HL-60 (cell line): ENCODE measurements around the gene PRDM16.

ENCODE experiments used
- DNase-seq, 2 experiments: peaks; one replicate each; pipeline ENCODE4 v3.0.0-alpha.2; 2010 to 2020; ENCODE audit warnings: low read depth in 1 of 2, low spot score in 1 of 2
- H3K27ac ChIP-seq: fragments of 250-450 bp; sonication (Bioruptor Pico); replicated peaks from 2 replicates; pipeline ENCODE4 v1.5.1; 2020; ENCODE audit warnings: mild to moderate bottlenecking, moderate library complexity
- H3K27me3 ChIP-seq: fragments of 250-450 bp; sonication (Bioruptor Pico); 2 replicates; pipeline ENCODE4 v1.5.1; 2021; ENCODE audit warnings: mild to moderate bottlenecking, moderate library complexity; ENCODE audit not compliant: insufficient read depth, poor library complexity, severe bottlenecking
- H3K4me3 ChIP-seq: replicated peaks from 2 replicates; pipeline ENCODE4 v1.5.1; 2011; ENCODE audit warnings: mild to moderate bottlenecking, control low read depth, low read length; ENCODE audit not compliant: insufficient read depth
- GABPA ChIP-seq: IDR thresholded peaks from 2 replicates; pipeline ENCODE4 v1.6.1; 2012; ENCODE audit warnings: low read depth
- POLR2AphosphoS5 ChIP-seq: IDR thresholded peaks from 2 replicates; pipeline ENCODE4 v1.6.1; 2012; ENCODE audit warnings: low read depth
- SPI1 ChIP-seq: IDR thresholded peaks from 2 replicates; pipeline ENCODE4 v1.6.1; 2012; ENCODE audit warnings: low read depth, mild to moderate bottlenecking, borderline replicate concordance
- TF ChIP-seq, protein P1 (sequence below): IDR thresholded peaks from 2 replicates; pipeline ENCODE4 v1.6.1; 2012; ENCODE audit warnings: low read depth; ENCODE audit not compliant: insufficient replicate concordance
- TF ChIP-seq, protein P2 (sequence below): IDR thresholded peaks from one replicate; pipeline ENCODE4 v1.5.1; 2011; ENCODE audit warnings: low read length, control low read depth, inconsistent platforms; ENCODE audit not compliant: insufficient read depth

Gene PRDM16

DNA sequence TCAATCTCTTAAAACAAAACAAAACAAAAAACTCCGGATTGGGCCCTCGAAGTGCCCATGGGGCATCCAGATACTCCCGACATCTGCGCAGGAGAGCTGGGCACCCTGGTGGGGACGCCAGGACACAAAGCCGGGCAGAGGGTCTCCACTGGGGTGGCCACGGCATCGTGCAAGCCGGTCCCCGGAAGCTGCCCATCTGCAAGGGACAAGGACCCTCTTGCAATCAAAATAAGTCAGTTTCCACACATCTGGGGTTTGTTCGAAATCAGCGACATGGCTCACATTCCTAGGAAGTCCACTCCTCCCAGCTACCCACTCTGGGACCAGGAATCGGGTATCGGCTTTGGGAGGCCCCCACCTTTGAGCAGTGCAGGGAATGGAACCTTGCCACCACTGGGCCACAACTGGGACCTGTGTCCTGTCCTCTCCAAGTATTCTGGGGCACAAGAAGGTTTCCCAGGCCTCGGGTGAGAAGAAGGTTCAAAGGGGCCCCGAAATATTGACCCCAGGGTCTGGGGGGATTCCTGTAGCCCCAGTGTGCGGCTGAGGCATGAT, 4.6 kb upstream of the PRDM16 start:
- DNase-seq: no peak
- no peak overlapping the region for H3K27ac ChIP-seq
- TF ChIP-seq POLR2AphosphoS5: no peak
- TF ChIP-seq, protein P1, sequence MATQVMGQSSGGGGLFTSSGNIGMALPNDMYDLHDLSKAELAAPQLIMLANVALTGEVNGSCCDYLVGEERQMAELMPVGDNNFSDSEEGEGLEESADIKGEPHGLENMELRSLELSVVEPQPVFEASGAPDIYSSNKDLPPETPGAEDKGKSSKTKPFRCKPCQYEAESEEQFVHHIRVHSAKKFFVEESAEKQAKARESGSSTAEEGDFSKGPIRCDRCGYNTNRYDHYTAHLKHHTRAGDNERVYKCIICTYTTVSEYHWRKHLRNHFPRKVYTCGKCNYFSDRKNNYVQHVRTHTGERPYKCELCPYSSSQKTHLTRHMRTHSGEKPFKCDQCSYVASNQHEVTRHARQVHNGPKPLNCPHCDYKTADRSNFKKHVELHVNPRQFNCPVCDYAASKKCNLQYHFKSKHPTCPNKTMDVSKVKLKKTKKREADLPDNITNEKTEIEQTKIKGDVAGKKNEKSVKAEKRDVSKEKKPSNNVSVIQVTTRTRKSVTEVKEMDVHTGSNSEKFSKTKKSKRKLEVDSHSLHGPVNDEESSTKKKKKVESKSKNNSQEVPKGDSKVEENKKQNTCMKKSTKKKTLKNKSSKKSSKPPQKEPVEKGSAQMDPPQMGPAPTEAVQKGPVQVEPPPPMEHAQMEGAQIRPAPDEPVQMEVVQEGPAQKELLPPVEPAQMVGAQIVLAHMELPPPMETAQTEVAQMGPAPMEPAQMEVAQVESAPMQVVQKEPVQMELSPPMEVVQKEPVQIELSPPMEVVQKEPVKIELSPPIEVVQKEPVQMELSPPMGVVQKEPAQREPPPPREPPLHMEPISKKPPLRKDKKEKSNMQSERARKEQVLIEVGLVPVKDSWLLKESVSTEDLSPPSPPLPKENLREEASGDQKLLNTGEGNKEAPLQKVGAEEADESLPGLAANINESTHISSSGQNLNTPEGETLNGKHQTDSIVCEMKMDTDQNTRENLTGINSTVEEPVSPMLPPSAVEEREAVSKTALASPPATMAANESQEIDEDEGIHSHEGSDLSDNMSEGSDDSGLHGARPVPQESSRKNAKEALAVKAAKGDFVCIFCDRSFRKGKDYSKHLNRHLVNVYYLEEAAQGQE: no peak
- TF ChIP-seq, protein P2, sequence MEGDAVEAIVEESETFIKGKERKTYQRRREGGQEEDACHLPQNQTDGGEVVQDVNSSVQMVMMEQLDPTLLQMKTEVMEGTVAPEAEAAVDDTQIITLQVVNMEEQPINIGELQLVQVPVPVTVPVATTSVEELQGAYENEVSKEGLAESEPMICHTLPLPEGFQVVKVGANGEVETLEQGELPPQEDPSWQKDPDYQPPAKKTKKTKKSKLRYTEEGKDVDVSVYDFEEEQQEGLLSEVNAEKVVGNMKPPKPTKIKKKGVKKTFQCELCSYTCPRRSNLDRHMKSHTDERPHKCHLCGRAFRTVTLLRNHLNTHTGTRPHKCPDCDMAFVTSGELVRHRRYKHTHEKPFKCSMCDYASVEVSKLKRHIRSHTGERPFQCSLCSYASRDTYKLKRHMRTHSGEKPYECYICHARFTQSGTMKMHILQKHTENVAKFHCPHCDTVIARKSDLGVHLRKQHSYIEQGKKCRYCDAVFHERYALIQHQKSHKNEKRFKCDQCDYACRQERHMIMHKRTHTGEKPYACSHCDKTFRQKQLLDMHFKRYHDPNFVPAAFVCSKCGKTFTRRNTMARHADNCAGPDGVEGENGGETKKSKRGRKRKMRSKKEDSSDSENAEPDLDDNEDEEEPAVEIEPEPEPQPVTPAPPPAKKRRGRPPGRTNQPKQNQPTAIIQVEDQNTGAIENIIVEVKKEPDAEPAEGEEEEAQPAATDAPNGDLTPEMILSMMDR: no peak
- no peak for TF ChIP-seq SPI1
- TF ChIP-seq GABPA: no peak
- peaks cover 23% of the 10 kb centered on the region for H3K27me3 ChIP-seq
- no peak overlapping the region for H3K4me3 ChIP-seq

DNA sequence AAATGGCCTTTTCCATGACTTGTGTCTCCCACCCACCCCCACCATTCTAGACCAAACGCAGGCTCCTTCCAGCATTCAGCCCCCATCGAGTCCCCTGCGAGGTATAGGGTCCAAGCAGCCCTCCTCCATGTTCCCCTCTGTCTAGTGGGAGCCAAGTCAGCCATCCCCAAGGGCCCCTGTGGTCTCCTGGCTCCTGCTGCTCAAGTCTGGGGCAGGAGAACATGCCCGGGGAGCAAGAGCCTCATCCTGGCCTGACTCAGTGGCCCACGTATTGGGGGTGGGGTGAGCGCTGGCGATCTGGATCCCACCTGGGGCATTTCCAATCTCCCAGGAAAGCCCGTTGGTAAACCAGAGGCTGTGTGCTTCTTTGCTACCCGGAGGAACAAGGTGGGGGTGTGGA, 4.1 kb upstream of the PRDM16 start:
- Histone ChIP-seq H3K4me3 (no peak overlapping the region), H3K27me3 (peaks cover 23% of the 10 kb centered on the region), H3K27ac (no peak overlapping the region)
- no peak for DNase-seq
- TF ChIP-seq GABPA (no peak), POLR2AphosphoS5 (no peak), SPI1 (no peak)
- TF ChIP-seq, protein P1: no peak
- TF ChIP-seq, protein P2: no peak

DNA sequence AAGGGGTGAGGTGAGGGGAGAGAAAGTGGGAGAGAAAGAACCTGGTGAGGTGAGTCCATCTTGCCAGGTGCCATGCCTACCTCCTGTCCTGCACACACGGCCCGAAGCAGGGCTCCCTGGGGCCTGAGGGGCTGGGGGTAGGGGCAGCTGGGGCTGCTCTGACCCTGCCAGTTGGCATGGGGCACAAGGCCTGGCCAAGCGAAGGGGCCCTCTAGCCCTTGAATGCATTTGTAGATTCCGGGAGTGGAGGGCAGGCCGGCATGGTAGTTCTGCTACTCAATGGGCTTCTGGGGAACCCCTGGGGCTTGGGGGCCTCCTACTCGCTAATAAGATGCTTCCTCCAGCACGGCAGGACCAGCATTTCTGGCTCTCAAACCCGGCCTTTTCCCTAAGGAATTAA, 3.6 kb upstream of the PRDM16 start:
- TF ChIP-seq, protein P2: no peak
- no peak for TF ChIP-seq GABPA
- TF ChIP-seq SPI1: no peak
- TF ChIP-seq, protein P1: no peak
- no peak for TF ChIP-seq POLR2AphosphoS5
- Histone ChIP-seq H3K27ac (no peak overlapping the region), H3K4me3 (no peak overlapping the region), H3K27me3 (peaks cover 23% of the 10 kb centered on the region)
- DNase-seq: no peak
